ENCODE data around the gene MAPK8IP3. TPM values are rescaled to one million over a fixed set of nuclear protein-coding genes. Genes with fewer than 3 reads are reported as not detected.

MAPK8IP3 gene
- total and polyA plus RNA-seq, 9 of the 15 experiments (the other 6 are each of a cell fraction or from before 2014, with no cell fraction given), result 0.17 to 58.7 (median 16.7) TPM

GRCh38 chr16:1787322-1788094, 81.5 kb downstream of the MAPK8IP3 start:
- Histone ChIP-seq H3K9ac (ENCODE audit: insufficient read depth in 1 of 2, low read depth in 2 of 2, low read length in 2 of 2) (no peak overlapping the region; a peak in 1 of 4 replicates), H3K4me3 (no peak overlapping the region), H3K4me2 (ENCODE audit: insufficient read depth, low read length) (no peak overlapping the region), H3K36me3 (ENCODE audit: control insufficient read depth, insufficient read depth, low read length) (peaks cover 59% of the 10 kb centered on the region; the same call in 1 of the 3 replicates), H3K4me1 (replicated peaks in 1 of 2; ENCODE audit: control insufficient read depth in 2 of 2, insufficient read depth in 2 of 2, low read length in 2 of 2) (peaks cover 2 to 79% of the 10 kb centered on the region in 2 experiments; a peak in 3 of 5 replicates), H4K20me1 (replicated peaks; ENCODE audit: control insufficient read depth, insufficient read depth, low read length) (no peaks in the 10 kb centered on the region; the same call in 1 of the 2 replicates), H3K79me2 (ENCODE audit: control insufficient read depth, insufficient read depth, low read length) (peaks cover 44% of the 10 kb centered on the region), H3K27ac (ENCODE audit: extremely low read depth, low read depth, low read length) (no peak overlapping the region), H3K9me3 (replicated peaks; ENCODE audit: control insufficient read depth, insufficient read depth, low read depth, low read length) (no peaks in the 10 kb centered on the region), H2AFZ (ENCODE audit: low read depth, low read length) (no peak overlapping the region), H3K9me1 (ENCODE audit: control insufficient read depth, insufficient read depth, low read length) (no peaks in the 10 kb centered on the region), H3K27me3 (ENCODE audit: control insufficient read depth in 2 of 2, insufficient read depth in 2 of 2, low read length in 2 of 2) (no peaks in the 10 kb centered on the region)
- ATAC-seq, result no peak
- no peak for DNase-seq (ENCODE audit: extremely low read depth in 1 of 4, low spot score in 3 of 4)
- in situ Hi-C loops (cut with MboI), result no loop called here
- ChIA-PET POLR2A (no interaction called here), CTCF (ENCODE audit: low intra/inter-chr PET ratio) (interaction anchor here (0.6 kb wide), 1 partner anchor 550 kb away, joined by 3 read pairs; no protein-coding TSS in a partner anchor)
- intact Hi-C loops (cut with micrococcal nuclease), result no loop called here
- 95% methylated on average over 25 of the region's 44 CpGs for WGBS (ENCODE audit: insufficient coverage, low coverage, missing lambda C conversion rate)
- BruUV-seq (replicated peaks), result no TSS peak
- no peak for FAIRE-seq
- TF ChIP-seq GTF2B (IDR thresholded peaks at IDR 0.05; ENCODE audit: extremely low read depth, insufficient read length) (no peak), MTA2 (IDR thresholded peaks at IDR 0.05; ENCODE audit: low read depth) (no peak), RBFOX2 (IDR thresholded peaks at IDR 0.05; ENCODE audit: low read depth, low read length) (peak; percentile 18; the same call in 1 of the 2 replicates), CCAR2 (IDR thresholded peaks at IDR 0.05; ENCODE audit: low read depth, low read length) (no peak), HMG20B (CRISPR knock-in tag; IDR thresholded peaks at IDR 0.05) (no peak), POLR2G (IDR thresholded peaks at IDR 0.05; ENCODE audit: low read depth, low read length) (peak; percentile 52), CBX5 (IDR thresholded peaks at IDR 0.05; ENCODE audit: borderline replicate concordance, low read depth) (no peak), COPS2 (conservative IDR thresholded peaks at IDR 0.05) (no peak), NCOA1 (IDR thresholded peaks at IDR 0.05; ENCODE audit: low read depth) (no peak), TCF7L2 (IDR thresholded peaks at IDR 0.05; ENCODE audit: low read depth, low read length) (no peak), IRF2 (CRISPR knock-in tag; IDR thresholded peaks at IDR 0.05) (no peak), MCM2 (IDR thresholded peaks at IDR 0.05; ENCODE audit: low read depth) (no peak), ZNF253 (CRISPR knock-in tag; conservative IDR thresholded peaks at IDR 0.05) (no peak)
- TF ChIP-seq, protein P1, sequence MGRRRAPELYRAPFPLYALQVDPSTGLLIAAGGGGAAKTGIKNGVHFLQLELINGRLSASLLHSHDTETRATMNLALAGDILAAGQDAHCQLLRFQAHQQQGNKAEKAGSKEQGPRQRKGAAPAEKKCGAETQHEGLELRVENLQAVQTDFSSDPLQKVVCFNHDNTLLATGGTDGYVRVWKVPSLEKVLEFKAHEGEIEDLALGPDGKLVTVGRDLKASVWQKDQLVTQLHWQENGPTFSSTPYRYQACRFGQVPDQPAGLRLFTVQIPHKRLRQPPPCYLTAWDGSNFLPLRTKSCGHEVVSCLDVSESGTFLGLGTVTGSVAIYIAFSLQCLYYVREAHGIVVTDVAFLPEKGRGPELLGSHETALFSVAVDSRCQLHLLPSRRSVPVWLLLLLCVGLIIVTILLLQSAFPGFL (CRISPR knock-in tag; IDR thresholded peaks at IDR 0.05), result no peak
- TF ChIP-seq, protein P2, sequence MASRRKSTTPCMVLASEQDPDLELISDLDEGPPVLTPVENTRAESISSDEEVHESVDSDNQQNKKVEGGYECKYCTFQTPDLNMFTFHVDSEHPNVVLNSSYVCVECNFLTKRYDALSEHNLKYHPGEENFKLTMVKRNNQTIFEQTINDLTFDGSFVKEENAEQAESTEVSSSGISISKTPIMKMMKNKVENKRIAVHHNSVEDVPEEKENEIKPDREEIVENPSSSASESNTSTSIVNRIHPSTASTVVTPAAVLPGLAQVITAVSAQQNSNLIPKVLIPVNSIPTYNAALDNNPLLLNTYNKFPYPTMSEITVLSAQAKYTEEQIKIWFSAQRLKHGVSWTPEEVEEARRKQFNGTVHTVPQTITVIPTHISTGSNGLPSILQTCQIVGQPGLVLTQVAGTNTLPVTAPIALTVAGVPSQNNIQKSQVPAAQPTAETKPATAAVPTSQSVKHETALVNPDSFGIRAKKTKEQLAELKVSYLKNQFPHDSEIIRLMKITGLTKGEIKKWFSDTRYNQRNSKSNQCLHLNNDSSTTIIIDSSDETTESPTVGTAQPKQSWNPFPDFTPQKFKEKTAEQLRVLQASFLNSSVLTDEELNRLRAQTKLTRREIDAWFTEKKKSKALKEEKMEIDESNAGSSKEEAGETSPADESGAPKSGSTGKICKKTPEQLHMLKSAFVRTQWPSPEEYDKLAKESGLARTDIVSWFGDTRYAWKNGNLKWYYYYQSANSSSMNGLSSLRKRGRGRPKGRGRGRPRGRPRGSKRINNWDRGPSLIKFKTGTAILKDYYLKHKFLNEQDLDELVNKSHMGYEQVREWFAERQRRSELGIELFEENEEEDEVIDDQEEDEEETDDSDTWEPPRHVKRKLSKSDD (conservative IDR thresholded peaks at IDR 0.05; ENCODE audit: low read length), result no peak
